ENCODE data around the gene RTN4RL2. TPM values are rescaled to one million over a fixed set of nuclear protein-coding genes. Genes with fewer than 3 reads are reported as not detected.
A peak's percentile ranks its signal among the peaks of the same experiment; 100 is the strongest.

The RTN4RL2 gene
- total and polyA plus RNA-seq, 9 of the 15 experiments (the other 6 are each of a cell fraction or from before 2014, with no cell fraction given), result 0.06 to 1.9 (median 0.34) TPM; not detected in 4

DNA sequence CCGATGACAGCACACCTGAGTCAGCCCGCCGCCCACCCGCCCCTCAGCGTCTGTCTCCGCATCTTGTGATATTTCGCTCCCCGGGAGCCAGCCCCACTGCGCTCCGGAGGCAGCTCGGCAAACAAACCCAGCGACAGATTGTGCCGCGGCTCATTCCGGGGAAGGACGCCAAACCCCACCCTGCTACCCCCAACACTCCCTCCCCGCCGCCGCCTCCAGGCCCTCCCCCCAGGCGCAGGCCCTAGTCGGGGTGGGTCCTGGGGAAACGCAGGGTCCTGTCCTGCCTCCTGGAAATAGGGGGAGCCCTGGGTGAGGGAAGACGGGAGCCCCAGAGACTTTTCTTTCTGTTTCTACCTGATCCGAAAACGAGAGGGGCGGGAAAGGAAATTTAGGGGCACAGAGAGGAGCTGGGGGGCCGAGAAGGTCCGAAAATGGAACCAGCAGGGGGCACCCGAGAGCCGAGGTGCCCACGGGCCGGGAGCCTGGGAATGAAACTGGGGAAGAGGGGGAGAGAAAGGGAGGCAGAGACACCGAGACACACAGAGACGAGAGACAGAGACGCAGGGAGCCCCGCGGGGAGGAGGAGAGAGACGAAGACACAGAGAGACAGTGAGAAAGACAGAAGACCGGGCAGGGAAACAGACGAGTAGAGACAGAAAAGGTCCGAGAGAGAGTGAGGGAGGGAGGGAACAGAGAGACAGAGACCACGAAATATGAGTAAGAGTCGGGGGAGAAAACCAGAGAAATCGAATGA is 1.7 kb upstream of the RTN4RL2 start (continued):
- no peak for TF ChIP-seq HOXB6 (CRISPR knock-in tag; IDR thresholded peaks at IDR 0.05; ENCODE audit: borderline replicate concordance)
- TF ChIP-seq, protein P1, sequence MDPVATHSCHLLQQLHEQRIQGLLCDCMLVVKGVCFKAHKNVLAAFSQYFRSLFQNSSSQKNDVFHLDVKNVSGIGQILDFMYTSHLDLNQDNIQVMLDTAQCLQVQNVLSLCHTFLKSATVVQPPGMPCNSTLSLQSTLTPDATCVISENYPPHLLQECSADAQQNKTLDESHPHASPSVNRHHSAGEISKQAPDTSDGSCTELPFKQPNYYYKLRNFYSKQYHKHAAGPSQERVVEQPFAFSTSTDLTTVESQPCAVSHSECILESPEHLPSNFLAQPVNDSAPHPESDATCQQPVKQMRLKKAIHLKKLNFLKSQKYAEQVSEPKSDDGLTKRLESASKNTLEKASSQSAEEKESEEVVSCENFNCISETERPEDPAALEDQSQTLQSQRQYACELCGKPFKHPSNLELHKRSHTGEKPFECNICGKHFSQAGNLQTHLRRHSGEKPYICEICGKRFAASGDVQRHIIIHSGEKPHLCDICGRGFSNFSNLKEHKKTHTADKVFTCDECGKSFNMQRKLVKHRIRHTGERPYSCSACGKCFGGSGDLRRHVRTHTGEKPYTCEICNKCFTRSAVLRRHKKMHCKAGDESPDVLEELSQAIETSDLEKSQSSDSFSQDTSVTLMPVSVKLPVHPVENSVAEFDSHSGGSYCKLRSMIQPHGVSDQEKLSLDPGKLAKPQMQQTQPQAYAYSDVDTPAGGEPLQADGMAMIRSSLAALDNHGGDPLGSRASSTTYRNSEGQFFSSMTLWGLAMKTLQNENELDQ (CRISPR knock-in tag; IDR thresholded peaks at IDR 0.05; ENCODE audit: borderline replicate concordance), result no peak
- TF ChIP-seq RAD21 (CRISPR knock-in tag; conservative IDR thresholded peaks at IDR 0.05 in 1 of 2, IDR thresholded peaks at IDR 0.05 in 1 of 2), result peak; percentile 48 to 71
- no peak for TF ChIP-seq PML (IDR thresholded peaks at IDR 0.05; ENCODE audit: low read length)
- TF ChIP-seq, protein P2, sequence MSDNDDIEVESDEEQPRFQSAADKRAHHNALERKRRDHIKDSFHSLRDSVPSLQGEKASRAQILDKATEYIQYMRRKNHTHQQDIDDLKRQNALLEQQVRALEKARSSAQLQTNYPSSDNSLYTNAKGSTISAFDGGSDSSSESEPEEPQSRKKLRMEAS (CRISPR knock-in tag; IDR thresholded peaks at IDR 0.05), result no peak
- TF ChIP-seq KLF10 (CRISPR knock-in tag; IDR thresholded peaks at IDR 0.05), result no peak
- TF ChIP-seq LARP7 (IDR thresholded peaks at IDR 0.05), result peak; percentile 79; the same call in 1 of the 2 replicates
- no peak for TF ChIP-seq ZNF282 (CRISPR knock-in tag; IDR thresholded peaks at IDR 0.05)
- TF ChIP-seq FOXM1 (IDR thresholded peaks at IDR 0.05; ENCODE audit: low read depth), result no peak
- no peak for TF ChIP-seq FOXM1 (CRISPR knock-in tag; IDR thresholded peaks at IDR 0.05; ENCODE audit: low read depth)
- peak; percentile 44; the same call in 1 of the 2 replicates for TF ChIP-seq ZBTB7A (IDR thresholded peaks at IDR 0.05; ENCODE audit: borderline replicate concordance, control insufficient read depth, low read depth, low read length)
- TF ChIP-seq RBM34 (IDR thresholded peaks at IDR 0.05; ENCODE audit: borderline replicate concordance, insufficient read depth, low read length), result no peak
- TF ChIP-seq ZNF184 (CRISPR knock-in tag; IDR thresholded peaks at IDR 0.05), result no peak
- TF ChIP-seq, protein P3, sequence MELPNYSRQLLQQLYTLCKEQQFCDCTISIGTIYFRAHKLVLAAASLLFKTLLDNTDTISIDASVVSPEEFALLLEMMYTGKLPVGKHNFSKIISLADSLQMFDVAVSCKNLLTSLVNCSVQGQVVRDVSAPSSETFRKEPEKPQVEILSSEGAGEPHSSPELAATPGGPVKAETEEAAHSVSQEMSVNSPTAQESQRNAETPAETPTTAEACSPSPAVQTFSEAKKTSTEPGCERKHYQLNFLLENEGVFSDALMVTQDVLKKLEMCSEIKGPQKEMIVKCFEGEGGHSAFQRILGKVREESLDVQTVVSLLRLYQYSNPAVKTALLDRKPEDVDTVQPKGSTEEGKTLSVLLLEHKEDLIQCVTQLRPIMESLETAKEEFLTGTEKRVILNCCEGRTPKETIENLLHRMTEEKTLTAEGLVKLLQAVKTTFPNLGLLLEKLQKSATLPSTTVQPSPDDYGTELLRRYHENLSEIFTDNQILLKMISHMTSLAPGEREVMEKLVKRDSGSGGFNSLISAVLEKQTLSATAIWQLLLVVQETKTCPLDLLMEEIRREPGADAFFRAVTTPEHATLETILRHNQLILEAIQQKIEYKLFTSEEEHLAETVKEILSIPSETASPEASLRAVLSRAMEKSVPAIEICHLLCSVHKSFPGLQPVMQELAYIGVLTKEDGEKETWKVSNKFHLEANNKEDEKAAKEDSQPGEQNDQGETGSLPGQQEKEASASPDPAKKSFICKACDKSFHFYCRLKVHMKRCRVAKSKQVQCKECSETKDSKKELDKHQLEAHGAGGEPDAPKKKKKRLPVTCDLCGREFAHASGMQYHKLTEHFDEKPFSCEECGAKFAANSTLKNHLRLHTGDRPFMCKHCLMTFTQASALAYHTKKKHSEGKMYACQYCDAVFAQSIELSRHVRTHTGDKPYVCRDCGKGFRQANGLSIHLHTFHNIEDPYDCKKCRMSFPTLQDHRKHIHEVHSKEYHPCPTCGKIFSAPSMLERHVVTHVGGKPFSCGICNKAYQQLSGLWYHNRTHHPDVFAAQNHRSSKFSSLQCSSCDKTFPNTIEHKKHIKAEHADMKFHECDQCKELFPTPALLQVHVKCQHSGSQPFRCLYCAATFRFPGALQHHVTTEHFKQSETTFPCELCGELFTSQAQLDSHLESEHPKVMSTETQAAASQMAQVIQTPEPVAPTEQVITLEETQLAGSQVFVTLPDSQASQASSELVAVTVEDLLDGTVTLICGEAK (IDR thresholded peaks at IDR 0.05), result peak; percentile 63; the same call in 1 of the 2 replicates
- TF ChIP-seq, protein P3 (CRISPR knock-in tag; IDR thresholded peaks at IDR 0.05), result no peak
- no peak for TF ChIP-seq ZSCAN29 (IDR thresholded peaks at IDR 0.05)
- TF ChIP-seq EP400 (IDR thresholded peaks at IDR 0.05), result no peak
